Thoracic aorta (tissue), 2 donors: Measurements from ENCODE around the gene ARHGEF39. TPM values are rescaled to one million over a fixed set of nuclear protein-coding genes. Genes with fewer than 3 reads are reported as not detected.
"Not testable (repeated sequence)": the region's sequence is repeated elsewhere in the genome, so short reads cannot be mapped to it uniquely, and the experiment has no call there.

Experiments
- ATAC-seq: fragments of 150-250 bp; one replicate; pipeline ENCODE4 v1.8.0; 2017; ENCODE audit warnings: low read depth; ENCODE audit not compliant: insufficient number of reproducible peaks, low FRiP score
- DNase-seq: peaks from one replicate; pipeline ENCODE4 v3.0.0-alpha.2; 2020; ENCODE audit warnings: low spot score
- H3K27ac ChIP-seq, 2 donors: fragments of 200-600 bp; sonication (generic); 1 replicate in 1 of 2; 2 replicates in 1 of 2; pipeline ENCODE4 v1.5.1; 2016; ENCODE audit warnings: mild to moderate bottlenecking in 2 of 2, moderate library complexity in 2 of 2
- H3K27me3 ChIP-seq: fragments of 200-600 bp; sonication (generic); replicated peaks from 2 replicates; pipeline ENCODE4 v1.6.0; 2016; ENCODE audit warnings: mild to moderate bottlenecking; ENCODE audit not compliant: insufficient read depth
- H3K36me3 ChIP-seq: fragments of 200-600 bp; sonication (generic); one replicate; pipeline ENCODE4 v1.5.1; 2016
- H3K4me1 ChIP-seq, 2 donors: fragments of 200-600 bp; sonication (generic); 1 replicate in 1 of 2; 2 replicates in 1 of 2; pipeline versions ENCODE4 v1.5.1 to v1.6.0; 2016; ENCODE audit warnings: low read depth in 2 of 2, mild to moderate bottlenecking in 1 of 2; ENCODE audit not compliant: control insufficient read depth in 1 of 2
- H3K4me3 ChIP-seq: fragments of 200-600 bp; sonication (generic); 2 replicates; pipeline ENCODE4 v1.5.1; 2016; ENCODE audit warnings: mild to moderate bottlenecking
- H3K9me3 ChIP-seq: fragments of 200-600 bp; sonication (generic); 2 replicates; pipeline ENCODE4 v1.5.1; 2016
- total RNA-seq, 2 donors: library from RNA; depleted of rRNA; stranded (reverse); fragments of >200 nt; gene quantifications; one replicate each; pipeline versions ENCODE4 v1.1.0 to v1.2.3, GENCODE V29; 2016
- TF ChIP-seq, protein P1 (sequence below): fragments of 200-600 bp; sonication (generic); IDR thresholded peaks from one replicate; pipeline ENCODE4 v1.5.1; 2019; ENCODE audit warnings: antibody characterized with exemption

Gene ARHGEF39
- total RNA-seq, 2 donors from 2014 or later: 0.54 to 1.2 TPM

DNA sequence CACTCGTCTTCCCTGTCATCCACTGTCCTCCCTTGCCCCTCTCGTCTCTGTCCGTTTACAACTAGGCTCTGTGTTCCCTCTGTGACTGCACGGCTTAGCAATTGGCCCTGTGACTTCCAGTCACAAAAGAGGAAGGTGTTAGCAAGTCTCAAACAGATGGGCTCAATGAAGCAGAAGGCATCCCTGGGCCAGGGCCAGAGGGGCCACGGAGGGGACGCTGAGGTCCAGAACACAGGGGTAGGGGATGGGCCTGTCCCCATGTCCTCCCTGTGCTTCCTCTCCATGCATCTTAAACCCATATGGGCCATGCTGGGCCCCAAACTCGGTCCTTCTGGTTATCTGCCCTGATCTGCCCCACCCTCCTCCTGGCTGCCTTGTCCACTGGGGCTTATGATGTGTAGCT lies 46.7 kb downstream of the ARHGEF39 start, which contains the start of gene CD72:
CD72 (minus strand) TSS at position 89 of the 403 bp plus-strand sequence. CDS start 110 bp downstream, outside the sequence.
- peak within 1 kb of the TSS; percentile 70 for H3K4me3 ChIP-seq
- TF ChIP-seq, protein P1, sequence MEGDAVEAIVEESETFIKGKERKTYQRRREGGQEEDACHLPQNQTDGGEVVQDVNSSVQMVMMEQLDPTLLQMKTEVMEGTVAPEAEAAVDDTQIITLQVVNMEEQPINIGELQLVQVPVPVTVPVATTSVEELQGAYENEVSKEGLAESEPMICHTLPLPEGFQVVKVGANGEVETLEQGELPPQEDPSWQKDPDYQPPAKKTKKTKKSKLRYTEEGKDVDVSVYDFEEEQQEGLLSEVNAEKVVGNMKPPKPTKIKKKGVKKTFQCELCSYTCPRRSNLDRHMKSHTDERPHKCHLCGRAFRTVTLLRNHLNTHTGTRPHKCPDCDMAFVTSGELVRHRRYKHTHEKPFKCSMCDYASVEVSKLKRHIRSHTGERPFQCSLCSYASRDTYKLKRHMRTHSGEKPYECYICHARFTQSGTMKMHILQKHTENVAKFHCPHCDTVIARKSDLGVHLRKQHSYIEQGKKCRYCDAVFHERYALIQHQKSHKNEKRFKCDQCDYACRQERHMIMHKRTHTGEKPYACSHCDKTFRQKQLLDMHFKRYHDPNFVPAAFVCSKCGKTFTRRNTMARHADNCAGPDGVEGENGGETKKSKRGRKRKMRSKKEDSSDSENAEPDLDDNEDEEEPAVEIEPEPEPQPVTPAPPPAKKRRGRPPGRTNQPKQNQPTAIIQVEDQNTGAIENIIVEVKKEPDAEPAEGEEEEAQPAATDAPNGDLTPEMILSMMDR: no peak
- peaks cover 0 to 5% of the 10 kb centered on the region in 2 donors for H3K4me1 ChIP-seq
- DNase-seq (no peak), ATAC-seq (no peak)
- H3K36me3 ChIP-seq: no peaks in the 10 kb centered on the region
- peak within 1 kb of the TSS in 1 of 2 donors; percentile 21 for H3K27ac ChIP-seq
- H3K9me3 ChIP-seq: no peaks in the 10 kb centered on the region
- H3K27me3 ChIP-seq: no peaks in the 10 kb centered on the region

DNA sequence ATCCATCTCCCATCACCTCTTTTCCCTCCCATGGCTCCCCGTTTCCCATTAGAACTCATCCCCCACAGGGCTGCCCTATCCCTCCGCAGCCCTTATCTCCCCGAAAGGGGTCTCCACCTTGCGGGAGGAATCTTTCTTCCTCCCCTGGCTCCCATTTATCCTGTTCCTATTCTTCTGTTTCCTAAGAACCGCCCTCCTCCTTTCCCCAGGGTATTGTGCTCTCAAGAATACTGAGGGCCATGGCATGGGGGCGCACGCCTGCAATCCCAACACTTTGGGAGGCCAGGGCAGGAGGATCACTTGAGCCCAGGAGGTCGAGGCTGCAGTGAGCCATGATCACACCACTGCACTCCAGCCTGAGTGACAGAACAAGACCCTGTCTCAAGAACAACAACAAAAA lies 47.4 kb downstream of the ARHGEF39 start:
- H3K9me3 ChIP-seq: no peaks in the 10 kb centered on the region
- TF ChIP-seq, protein P1: no peak
- H3K36me3 ChIP-seq: no peaks in the 10 kb centered on the region
- H3K27me3 ChIP-seq: no peaks in the 10 kb centered on the region
- no peak overlapping the region for H3K27ac ChIP-seq
- H3K4me3 ChIP-seq: peak overlapping the region; percentile 70
- DNase-seq (no peak), ATAC-seq (no peak)
- H3K4me1 ChIP-seq: peaks cover 0 to 5% of the 10 kb centered on the region in 2 donors

DNA sequence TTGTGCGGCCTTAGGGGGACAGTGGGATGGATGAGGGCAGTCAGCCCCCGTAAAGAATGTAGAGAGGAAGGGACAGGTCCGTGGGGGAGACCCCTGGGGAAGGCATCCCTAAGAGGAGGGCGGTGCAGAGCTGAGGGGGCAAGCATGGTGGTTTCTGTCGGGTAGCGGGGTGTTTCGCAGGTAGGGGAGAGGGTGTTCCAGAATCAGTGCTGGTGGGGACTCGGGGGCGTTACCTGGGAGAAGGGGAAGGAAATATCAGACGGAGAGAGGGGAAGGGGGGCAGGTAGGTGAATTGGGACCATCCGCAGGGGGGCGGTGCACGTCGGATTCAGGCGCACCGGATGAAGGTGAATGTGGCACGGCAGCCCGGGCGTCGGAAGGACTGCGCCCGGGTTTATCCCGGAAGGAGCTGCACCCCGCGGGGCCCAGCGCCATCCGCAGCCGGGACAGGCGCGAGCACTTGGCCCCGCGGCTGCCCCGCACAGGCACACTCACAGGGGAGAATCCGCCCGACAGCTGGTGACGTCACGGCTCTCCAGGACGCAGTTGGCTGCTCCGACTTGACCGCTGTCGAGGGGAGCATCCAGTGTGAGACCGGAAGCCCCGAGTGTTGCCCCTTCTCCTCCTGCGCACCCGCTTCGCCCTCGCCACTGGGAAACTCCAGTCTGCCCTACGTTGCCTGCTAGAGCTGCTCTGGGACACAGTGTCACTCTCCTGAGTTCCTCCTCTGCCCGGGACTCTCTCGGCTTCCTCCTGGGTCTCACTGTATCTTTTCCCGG lies 48.1 kb downstream of the ARHGEF39 start:
- no peaks in the 10 kb centered on the region for H3K36me3 ChIP-seq
- H3K27ac ChIP-seq: no peak overlapping the region
- peaks cover 0 to 5% of the 10 kb centered on the region in 2 donors for H3K4me1 ChIP-seq
- ATAC-seq: peak; percentile 8
- TF ChIP-seq, protein P1: no peak
- H3K4me3 ChIP-seq: peak overlapping the region; percentile 70
- no peaks in the 10 kb centered on the region for H3K27me3 ChIP-seq
- no peak for DNase-seq
- H3K9me3 ChIP-seq: no peaks in the 10 kb centered on the region

DNA sequence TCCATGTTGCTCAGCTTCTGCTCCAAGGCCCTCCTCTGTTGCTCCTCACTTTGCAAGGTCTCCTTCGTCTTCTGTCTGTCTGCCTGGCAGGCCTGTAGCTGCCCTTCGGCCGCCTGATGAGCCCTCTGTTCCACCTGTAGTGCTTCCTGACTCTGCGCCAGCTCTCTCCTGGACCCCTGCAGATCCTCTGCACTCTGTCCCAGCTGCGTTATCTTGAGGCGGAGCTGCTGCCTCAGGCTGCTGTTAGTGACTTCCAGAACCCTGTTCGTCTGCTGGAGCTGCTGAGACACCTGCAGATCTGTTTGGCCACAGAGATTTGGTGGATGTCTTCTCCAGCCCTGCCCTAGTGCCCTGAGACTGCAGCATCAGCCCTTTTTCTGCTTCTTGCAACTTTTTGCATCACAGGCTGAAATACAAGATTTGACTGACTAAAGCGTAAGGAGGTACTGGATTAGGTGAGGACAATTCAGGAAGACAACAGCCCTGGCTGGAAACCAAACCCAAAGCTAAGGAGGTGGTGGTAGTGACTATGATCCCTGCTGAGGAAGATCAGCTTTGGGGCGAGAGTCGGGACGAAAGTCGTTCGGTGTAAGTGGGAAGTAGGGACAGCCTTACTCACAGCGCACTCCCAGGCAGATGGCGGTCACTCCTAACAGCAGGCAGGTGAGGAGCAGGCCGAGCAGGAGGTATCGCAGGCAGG lies 48.9 kb downstream of the ARHGEF39 start:
- peak overlapping the region; percentile 70 for H3K4me3 ChIP-seq
- H3K9me3 ChIP-seq: no peaks in the 10 kb centered on the region
- no peak overlapping the region for H3K27ac ChIP-seq
- H3K4me1 ChIP-seq: peaks cover 0 to 5% of the 10 kb centered on the region in 2 donors
- no peaks in the 10 kb centered on the region for H3K36me3 ChIP-seq
- no peaks in the 10 kb centered on the region for H3K27me3 ChIP-seq
- TF ChIP-seq, protein P1: no peak
- no peak for ATAC-seq
- DNase-seq: no peak

DNA sequence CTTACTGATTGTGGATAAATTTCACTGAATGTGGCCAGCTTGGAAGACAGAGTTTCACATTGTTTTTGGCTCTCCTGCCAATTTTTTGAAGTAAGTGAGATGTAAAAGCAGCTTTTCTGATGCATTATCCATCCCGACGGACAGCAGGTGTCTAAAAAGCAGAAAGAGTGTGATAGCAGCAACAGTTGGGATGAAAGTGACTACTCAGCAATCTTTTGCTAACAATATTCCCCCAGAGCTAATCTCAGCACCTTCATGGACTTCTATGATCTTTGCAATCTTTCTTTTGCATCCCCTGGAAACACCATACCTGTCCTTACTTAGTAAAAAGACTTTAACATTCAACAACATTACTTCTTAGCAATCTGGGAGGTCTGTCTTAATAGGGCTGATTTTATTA lies 52.2 kb downstream of the ARHGEF39 start:
- ATAC-seq (no peak), DNase-seq (no peak)
- Histone ChIP-seq H3K4me1 (peaks cover 0 to 5% of the 10 kb centered on the region in 2 donors), H3K27me3 (no peaks in the 10 kb centered on the region), H3K4me3 (no peak overlapping the region), H3K36me3 (peaks cover 18% of the 10 kb centered on the region), H3K9me3 (no peaks in the 10 kb centered on the region), H3K27ac (no peak overlapping the region)
- TF ChIP-seq, protein P1: no peak

DNA sequence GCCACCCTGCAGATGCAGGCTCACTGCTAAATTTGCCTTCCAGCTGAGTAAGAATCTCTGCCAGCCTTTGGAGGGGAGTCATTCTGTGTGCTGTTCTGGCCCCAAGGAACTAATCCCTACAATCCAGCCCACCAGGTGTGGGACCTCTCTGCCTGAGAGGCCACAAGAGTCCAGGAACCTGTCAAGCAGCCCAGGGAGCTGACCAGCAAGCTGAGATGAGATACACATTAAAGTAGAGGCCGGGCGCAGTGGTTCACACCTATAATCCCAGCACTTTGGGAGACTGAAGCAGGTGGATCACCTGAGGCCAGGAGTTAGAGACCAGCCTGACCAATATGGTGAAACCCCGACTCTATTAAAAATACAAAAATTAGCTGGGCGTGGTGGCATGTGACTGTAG lies 52.9 kb downstream of the ARHGEF39 start:
- ATAC-seq, DNase-seq: not testable (repeated sequence)

More for the DNA sequence above, 52.9 kb downstream of the ARHGEF39 start:
- not testable (repeated sequence) for H3K27me3 ChIP-seq, H3K9me3 ChIP-seq, H3K4me3 ChIP-seq, H3K4me1 ChIP-seq, H3K27ac ChIP-seq
- H3K36me3 ChIP-seq: peaks cover 24% of the 10 kb centered on the region
